Stimulated activated CD8-positive, alpha-beta memory T cell treated with anti-CD3 and anti-CD28 coated beads, Interleukin-12 subunit alpha, Interleukin-12 subunit beta, amount 100 ng/mL, for 24 hours (primary cell): ENCODE measurements around the gene SCLY.
"Not testable (repeated sequence)": the region's sequence is repeated elsewhere in the genome, so short reads cannot be mapped to it uniquely, and the experiment has no call there.

Experiments
- DNase-seq: peaks from one replicate; pipeline ENCODE4 v3.0.0-alpha.2; 2020; ENCODE audit errors: extremely low read depth

The SCLY gene

DNA sequence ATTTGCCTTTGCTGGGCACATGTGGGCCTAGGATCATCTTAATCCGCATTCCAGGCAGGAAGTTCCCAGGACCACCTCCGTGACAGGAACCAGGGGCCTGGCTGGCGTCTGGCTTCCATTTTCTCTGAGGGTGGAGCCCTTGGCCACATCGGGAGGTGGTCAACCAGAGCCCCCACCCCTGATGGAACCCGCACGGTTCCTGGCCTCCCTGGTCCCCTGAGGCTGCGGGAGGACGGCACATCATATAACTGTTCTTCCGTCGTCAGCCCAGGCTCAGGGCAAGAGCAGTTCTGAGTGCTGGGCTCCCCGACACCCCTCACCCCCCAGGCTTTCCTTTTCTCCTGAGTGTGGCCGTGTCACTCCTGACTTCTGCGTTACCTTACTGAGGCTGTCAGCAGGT is 52.8 kb downstream of the SCLY start:
- DNase-seq = no peak

DNA sequence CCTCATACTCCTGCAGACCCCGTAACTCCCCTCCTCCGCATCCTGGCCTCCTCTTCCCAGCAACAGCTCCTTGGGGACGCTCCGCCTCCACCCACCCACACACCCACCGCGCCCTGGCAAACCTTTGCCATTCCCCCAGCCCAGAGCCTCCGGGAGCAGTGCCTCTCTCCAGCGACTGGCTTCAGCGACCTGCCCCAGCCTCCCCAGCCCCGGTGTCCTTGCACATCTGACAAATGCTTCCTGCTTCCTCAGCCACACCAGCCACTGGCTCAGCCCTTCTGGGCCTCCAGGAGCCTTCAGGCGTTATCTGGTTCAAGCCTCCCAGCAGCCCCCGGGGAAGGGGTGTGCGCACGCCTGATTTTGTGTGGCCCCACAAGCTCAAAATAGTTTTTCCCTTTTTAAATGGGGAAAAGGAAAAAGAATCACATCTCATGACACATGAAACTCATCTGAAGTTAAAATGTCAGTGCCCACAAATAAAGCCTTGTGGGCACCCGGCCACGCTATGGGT is 53.6 kb downstream of the SCLY start:
- no peak for DNase-seq

DNA sequence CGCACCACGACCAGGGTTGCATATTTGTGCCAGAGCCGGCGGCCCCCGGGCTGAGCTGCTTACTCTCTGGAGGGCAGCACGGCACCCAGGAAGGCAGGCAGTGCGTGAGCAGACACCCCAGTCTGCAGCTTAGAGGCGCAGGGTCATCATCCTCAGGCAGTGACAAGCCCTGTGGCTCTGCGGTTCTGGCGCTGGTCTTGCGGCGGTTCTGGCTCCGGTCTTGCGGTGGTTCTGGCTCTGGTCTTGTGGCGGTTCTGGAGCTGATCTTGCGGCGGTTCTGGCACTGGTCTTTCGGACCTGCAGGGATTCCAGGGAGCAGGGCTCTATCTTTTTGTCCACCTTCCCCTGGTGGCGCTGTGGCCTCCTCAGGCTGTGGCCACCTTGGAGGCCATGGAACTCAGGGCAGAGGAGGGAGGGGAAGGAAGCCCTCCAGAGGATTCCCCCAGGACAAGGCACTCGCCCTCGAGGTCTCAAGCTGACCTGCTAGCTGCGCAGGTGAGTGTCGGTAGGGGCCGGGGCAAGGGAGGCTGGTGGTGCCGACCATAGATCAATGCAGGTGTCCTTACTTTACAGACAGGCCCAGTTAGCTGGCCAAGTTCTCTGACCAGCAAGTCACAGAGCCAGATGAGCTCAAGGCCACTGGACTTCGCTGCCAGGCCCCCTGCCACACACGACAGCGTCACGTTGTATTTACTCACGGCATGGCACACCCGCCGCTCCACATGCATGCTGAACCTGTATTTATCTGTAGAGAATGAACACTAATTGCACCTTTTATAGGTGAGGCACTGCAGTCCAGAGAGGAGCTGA is 54.3 kb downstream of the SCLY start:
- DNase-seq = no peak

- not testable (repeated sequence) for DNase-seq
Observed at GRCh38 chr2:238115709-238116108, 54.9 kb downstream of the SCLY start.

DNA sequence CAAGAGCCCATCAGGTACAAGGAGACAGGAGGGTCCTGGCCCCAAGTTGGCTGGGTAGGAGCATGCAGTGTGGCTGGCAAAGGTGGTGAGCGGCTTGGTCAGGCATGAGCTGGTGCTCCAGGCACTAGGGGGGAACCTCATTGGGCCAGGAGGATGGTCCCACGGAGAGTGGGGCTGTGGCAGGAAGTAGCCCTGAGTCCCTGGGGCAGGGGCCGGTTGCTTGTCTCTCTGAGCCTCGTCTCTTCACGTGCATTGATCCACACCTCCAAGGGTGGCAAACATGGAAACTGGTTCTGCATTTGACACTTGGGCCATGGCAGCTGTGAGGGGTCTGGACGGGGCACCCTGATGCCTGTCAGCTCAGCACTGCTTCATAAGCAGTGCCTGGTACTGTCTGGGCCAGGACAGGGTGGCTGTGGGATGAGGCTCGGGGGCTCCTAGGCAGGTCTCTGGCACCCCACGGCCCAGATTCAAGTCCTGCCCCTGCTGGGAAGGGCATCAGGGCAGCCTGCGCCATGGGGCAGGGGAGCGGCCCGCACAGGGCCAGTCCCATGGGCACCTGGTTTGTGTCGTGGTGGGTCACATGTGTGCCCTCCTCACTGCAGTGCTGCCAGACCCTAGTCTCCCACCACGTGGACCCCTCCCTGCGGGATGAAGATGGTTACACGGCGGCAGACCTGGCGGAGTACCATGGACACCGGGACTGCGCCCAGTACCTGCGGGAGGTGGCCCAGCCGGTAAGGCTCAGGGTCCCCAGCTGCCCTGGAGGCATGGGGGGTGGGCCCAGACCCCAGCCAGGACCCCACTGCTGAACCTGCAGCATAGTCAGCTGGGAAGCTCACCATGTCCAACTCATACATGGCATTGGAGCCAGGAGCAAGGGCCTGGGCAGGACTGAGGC is 55.7 kb downstream of the SCLY start:
- no peak for DNase-seq

- DNase-seq = no peak
Observed at GRCh38 chr2:238117199-238118154, 56.7 kb downstream of the SCLY start.

DNA sequence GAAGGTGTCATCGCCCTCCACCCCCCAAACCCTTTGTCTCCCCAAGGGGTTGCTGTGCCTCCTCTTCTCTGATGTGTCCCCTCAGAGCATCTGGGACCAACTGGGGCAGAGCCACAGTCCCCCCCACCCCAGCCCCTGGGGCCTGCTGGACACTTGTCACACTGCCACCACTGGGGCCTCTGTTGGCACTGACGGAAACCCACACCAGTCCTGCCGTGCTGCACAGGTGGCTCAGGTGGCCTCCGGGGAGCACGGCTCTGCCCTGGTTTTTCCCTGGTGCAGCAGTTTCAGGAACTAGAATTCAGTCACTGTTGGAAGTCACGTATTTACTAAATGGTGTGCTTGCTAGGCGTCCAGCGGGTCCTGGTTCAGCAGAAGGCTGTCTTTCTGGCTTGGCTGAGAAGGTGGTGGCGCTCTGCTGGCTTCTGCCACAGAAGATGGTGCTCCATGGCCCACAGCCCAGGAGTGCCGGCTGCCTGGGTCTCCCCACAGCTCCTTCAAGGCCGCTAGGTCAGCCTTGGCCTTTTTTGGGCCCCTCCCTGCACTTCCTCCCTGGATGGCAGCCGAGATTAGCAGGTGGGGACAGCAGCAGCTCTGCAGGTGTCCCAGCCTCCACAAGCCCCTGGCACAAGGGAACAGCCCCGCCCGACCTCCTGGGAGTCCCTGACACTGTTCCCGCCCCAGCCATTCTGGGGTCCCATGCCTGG is 59.1 kb downstream of the SCLY start:
- no peak for DNase-seq

DNA sequence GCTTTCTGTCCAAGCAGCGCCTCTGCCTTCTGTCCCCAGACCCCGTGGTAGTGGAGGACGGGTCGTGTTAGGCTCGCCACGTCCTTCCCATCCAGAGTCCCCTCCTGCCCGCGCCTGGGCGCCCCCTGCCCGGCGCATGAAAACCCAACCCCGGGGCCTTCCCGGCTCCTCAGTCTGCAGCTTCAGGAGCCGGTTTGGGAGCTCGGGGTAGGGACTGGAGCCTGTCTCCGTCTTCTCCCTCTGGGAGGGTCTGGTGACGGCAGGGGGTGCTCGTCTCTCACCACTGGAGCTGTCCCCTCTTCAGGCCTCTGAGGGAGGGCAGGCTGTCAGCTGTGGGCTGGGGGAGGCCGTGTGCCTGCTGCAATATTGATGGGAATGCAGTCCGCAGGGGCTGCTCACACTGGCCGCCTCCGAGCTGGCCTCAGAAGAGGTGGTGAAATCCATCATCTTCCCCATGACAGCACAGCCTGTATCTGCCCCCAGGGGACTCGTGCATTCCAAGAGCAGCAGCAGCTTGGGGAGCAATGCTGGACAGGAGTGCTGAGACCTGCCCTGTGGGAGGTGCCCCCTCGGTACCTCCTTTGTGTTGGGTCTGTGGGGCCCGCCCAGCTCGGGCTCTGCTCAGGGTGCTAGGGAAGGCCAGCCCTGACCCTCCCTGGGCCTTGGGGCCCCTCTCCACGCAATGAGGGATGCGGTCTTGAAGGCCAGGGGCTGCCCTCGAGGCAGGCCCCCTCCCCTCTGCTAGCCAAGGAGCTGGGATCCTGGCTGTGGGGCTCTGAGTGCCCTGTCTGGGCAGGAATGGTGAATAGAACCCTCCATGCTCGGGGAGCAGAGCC is 59.9 kb downstream of the SCLY start:
- no peak for DNase-seq

DNA sequence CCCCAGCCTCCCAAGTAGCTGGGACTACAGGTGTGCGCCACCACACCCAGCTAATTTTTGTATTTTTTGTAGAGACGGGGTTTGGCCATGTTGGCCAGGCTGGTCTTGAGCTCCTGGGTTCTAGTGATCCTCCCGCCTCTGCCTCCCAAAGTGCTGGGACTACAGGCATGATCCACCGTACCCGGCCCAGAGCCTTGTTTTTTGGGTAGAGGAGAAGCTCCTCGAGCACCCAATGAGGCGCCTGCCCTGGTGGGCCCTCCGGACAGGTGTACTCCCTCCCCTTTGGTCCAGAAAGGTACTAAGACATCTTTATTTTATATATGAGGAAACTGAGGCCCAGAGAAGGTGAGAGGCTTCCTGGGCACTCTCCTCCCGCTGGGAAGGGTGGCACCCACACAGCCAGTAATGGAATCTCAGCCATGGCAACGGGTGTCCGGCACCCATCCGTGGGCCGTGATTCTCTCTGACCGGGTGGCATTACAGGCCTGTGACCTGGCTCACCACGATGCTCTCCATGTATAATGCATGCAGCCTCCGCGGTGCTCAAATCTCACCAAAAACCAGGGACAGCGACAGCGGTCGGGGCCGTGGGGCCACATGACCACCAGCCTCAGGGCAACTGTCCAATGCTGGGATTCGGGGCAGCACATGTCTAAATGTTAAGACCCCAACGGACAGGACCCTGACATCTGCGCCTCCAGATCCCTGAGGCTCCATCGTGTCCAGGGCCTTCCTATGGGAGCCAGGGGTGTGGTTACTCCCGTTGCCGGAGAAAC is 60.9 kb downstream of the SCLY start:
- DNase-seq = no peak

DNA sequence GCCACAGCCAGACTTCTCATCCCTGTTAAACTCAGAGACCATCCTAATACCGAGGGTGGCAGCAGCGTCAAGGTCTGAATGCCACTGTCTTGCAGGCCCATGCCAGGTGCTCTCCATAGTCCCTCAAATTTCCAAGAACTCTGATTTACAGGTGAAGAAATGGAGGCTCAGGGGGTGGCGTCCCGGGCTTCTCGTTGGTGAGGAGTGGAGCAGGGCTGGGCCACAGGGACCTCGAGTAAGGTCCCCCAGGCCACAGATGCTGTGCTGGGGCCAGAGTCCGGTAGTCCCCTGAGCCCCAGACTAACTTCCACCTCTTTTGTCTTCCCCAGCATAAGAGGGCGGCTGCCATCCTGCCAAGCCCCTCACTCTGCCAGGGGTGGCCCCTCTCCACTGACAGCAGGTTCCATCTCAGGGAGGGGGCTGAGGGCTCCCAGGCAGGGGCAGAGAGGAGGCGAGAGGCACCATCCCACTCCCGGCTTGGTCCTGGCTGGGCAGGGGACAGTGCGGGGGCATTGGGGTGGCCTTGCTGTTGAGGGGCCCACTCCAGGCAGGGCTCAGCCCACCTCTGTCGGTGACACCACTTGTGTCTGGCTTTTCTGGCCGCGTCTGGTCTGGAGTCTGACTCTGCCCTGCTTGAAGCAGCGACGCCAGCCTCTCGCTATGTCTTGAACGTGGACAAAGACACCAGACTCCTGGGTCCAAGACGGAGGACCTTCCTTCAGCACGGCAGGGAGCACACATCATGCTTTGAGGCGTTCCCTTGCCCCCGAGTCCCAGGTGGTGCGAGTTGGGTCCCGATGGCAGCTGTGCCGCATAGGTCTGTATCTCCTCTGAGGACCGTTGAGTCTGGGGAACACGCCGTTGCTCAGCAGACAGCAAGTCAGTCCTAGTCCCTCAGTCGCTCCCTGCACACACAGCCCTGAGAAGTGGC is 61.8 kb downstream of the SCLY start:
- DNase-seq = no peak

GRCh38 chr2:238123218-238123971 is 62.6 kb downstream of the SCLY start:
- no peak for DNase-seq

DNA sequence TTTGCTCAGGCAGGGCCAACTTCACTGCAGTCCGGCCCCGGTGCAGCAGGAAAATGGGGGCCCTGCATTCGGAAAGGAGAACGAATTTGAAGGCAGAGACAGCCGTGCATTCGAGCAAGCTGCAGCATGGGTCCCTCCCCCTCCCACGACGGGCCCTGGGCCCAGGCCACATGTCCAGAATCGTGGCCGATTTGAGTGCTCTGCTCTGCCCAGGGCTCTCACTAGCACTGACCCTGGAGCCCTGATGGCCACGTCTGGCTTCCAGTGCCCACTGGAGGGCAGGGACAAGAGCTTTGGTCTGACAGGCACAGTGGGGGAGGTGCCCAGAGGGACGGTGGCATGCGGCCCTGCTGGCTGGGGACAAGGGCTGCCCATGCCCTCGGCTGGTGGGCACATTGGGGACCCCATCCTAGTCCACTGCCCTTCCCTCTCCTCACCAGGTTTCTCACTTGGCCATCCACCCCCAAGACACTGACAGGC is 63.2 kb downstream of the SCLY start:
- DNase-seq = no peak

DNA sequence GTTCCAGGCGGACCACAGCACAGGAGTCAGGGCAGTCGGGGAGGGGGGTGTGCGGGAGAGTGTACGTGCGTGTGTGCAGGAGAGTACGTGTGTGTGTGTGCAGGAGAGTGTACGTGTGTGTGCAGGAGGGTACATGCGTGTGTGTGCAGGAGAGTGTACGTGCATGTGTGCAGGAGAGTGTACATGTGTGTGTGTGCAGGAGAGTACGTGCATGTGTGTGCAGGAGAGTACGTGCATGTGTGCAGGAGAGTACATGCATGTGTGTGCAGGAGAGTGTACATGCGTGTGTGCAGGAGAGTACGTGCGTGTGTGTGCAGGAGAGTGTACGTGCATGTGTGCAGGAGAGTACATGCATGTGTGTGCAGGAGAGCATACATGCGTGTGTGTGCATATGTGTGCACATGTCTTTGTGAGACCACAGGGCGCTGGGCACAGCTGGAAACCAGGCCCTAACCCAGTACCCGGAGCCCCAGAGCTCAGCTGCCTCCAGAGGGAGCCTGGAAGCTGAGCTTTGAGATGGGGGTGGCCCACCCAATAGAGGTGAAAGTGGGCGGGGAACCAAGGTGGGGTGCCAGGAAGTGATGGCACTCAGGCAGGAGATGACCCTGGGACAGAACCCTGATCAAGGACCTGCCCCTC is 63.8 kb downstream of the SCLY start:
- DNase-seq = no peak

GRCh38 chr2:238125127-238125885 is 64.5 kb downstream of the SCLY start:
- DNase-seq = no peak

GRCh38 chr2:238126338-238126737 is 65.5 kb downstream of the SCLY start:
- no peak for DNase-seq

DNA sequence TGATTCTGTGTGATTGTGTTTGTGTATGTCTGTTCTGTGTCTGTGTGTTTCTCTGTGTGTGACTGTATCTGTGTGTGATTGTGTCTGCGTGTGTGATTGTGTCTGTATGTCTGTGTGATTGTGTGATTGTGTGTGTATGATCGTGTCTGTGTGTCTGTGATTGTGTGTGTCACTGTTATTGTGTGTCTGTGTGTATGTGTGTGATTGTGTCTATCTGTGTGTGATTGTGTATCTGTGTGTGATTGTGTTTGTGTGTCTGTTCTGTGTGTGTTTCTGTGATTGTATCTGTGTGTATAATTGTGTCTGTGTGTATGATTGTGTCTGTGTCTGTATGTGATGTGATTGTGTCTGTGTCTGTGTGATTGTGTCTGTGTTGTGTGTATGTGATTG is 66.0 kb downstream of the SCLY start:
- no peak for DNase-seq
